GM12892 (cell line): Measurements from ENCODE around the gene B4GALT2.

Source experiments
- POLR2A ChIP-seq: IDR thresholded peaks from 2 replicates; pipeline ENCODE4 v1.6.1; 2011; ENCODE audit warnings: low read depth, low read length, control low read depth
- POLR2AphosphoS5 ChIP-seq: IDR thresholded peaks from 2 replicates; pipeline ENCODE4 v1.6.1; 2011; ENCODE audit warnings: low read depth, low read length, control low read depth

- TF ChIP-seq POLR2A (no peak), POLR2AphosphoS5 (no peak)
Measured at GRCh38 chr1:44012404-44012803, 33.4 kb downstream of the B4GALT2 start.
